ENCODE data around the gene DDIT4L. TPM values are rescaled to one million over a fixed set of nuclear protein-coding genes. Genes with fewer than 3 reads are reported as not detected.

DDIT4L gene
- total and polyA plus RNA-seq, 2 of the 13 experiments (the other 11 are each of a cell fraction or from before 2014, with no cell fraction given), result not detected

GRCh38 chr4:100174985-100175383, 15.3 kb downstream of the DDIT4L start:
- H3K79me2 ChIP-seq (ENCODE audit: insufficient read depth, low read length), result no peaks in the 10 kb centered on the region
- H3K9ac ChIP-seq (ENCODE audit: insufficient read depth, low read depth, low read length), result no peak overlapping the region
- no peak overlapping the region for H3K27ac ChIP-seq (ENCODE audit: extremely low read length, insufficient read depth, low read length)
- BruUV-seq (replicated peaks), result no TSS peak
- H2AFZ ChIP-seq (ENCODE audit: low read length), result no peak overlapping the region
- ChIA-PET CTCF (ENCODE audit: low intra/inter-chr PET ratio, low total read pairs) (no interaction called here), POLR2A (no interaction called here)
- TF ChIP-seq HOXA7 (CRISPR knock-in tag; IDR thresholded peaks at IDR 0.05) (no peak), TRIM24 (CRISPR knock-in tag; IDR thresholded peaks at IDR 0.05) (no peak), ZNF282 (IDR thresholded peaks at IDR 0.05; ENCODE audit: partially characterized antibody) (no peak), REXO4 (CRISPR knock-in tag; IDR thresholded peaks at IDR 0.05; ENCODE audit: borderline replicate concordance) (no peak), LBX2 (CRISPR knock-in tag; IDR thresholded peaks at IDR 0.05; ENCODE audit: borderline replicate concordance) (no peak), HNRNPH1 (optimal IDR thresholded peaks at IDR 0.05; ENCODE audit: low read depth, low read length) (no peak), ZNF788 (CRISPR knock-in tag; IDR thresholded peaks at IDR 0.05; ENCODE audit: borderline replicate concordance) (no peak)
- no peak for ATAC-seq
- no peaks in the 10 kb centered on the region for H3K4me1 ChIP-seq (ENCODE audit: insufficient read depth, low read length)
- in situ Hi-C loops (cut with HindIII; ENCODE audit: extremely low pct_ligation_motif_present, low pct_unique_long_range_greater_than_20kb) (no loop called here), intact Hi-C loops (cut with micrococcal nuclease; ENCODE audit: unreplicated experiment) (no loop called here)
- no peak overlapping the region for H3K4me3 ChIP-seq (replicated peaks in 1 of 3; ENCODE audit: insufficient read depth in 1 of 3, low read depth in 2 of 3, low read length in 3 of 3)
- no peak overlapping the region for H3K4me2 ChIP-seq (ENCODE audit: low read depth, low read length)
- 0% methylated on average over 2 of the region's 3 CpGs for WGBS (ENCODE audit: low lambda C conversion rate)
- no peaks in the 10 kb centered on the region; a peak in 1 of 5 replicates for H3K27me3 ChIP-seq (ENCODE audit: control insufficient read depth in 1 of 2, insufficient read depth in 2 of 2, low read length in 2 of 2)
- H3K9me3 ChIP-seq (ENCODE audit: low read length), result no peaks in the 10 kb centered on the region
- no peak for DNase-seq (ENCODE audit: low spot score)
- no peaks in the 10 kb centered on the region for H3K36me3 ChIP-seq (replicated peaks in 1 of 2; ENCODE audit: control insufficient read depth in 1 of 2, insufficient read depth in 2 of 2, low read length in 2 of 2)
- H4K20me1 ChIP-seq (ENCODE audit: insufficient read depth, low read length), result no peaks in the 10 kb centered on the region
- no peak for FAIRE-seq

- H3K79me2 ChIP-seq (ENCODE audit: insufficient read depth, low read length), result no peaks in the 10 kb centered on the region
- no peaks in the 10 kb centered on the region; a peak in 1 of 5 replicates for H3K27me3 ChIP-seq (ENCODE audit: control insufficient read depth in 1 of 2, insufficient read depth in 2 of 2, low read length in 2 of 2)
- no peak overlapping the region for H3K4me2 ChIP-seq (ENCODE audit: low read depth, low read length)
- FAIRE-seq (no peak), DNase-seq (ENCODE audit: low spot score) (no peak), ATAC-seq (no peak)
- intact Hi-C loops (cut with micrococcal nuclease; ENCODE audit: unreplicated experiment) (no loop called here), in situ Hi-C loops (cut with HindIII; ENCODE audit: extremely low pct_ligation_motif_present, low pct_unique_long_range_greater_than_20kb) (no loop called here)
- no peaks in the 10 kb centered on the region for H3K36me3 ChIP-seq (replicated peaks in 1 of 2; ENCODE audit: control insufficient read depth in 1 of 2, insufficient read depth in 2 of 2, low read length in 2 of 2)
- BruUV-seq (replicated peaks), result no TSS peak
- no peaks in the 10 kb centered on the region for H3K9me3 ChIP-seq (ENCODE audit: low read length)
- H4K20me1 ChIP-seq (ENCODE audit: insufficient read depth, low read length), result no peaks in the 10 kb centered on the region
- ChIA-PET CTCF (ENCODE audit: low intra/inter-chr PET ratio, low total read pairs) (no interaction called here), POLR2A (no interaction called here)
- no peak overlapping the region for H3K4me3 ChIP-seq (replicated peaks in 1 of 3; ENCODE audit: insufficient read depth in 1 of 3, low read depth in 2 of 3, low read length in 3 of 3)
- no peak overlapping the region for H3K9ac ChIP-seq (ENCODE audit: insufficient read depth, low read depth, low read length)
- no peaks in the 10 kb centered on the region for H3K4me1 ChIP-seq (ENCODE audit: insufficient read depth, low read length)
- no peak overlapping the region for H3K27ac ChIP-seq (ENCODE audit: extremely low read length, insufficient read depth, low read length)
- WGBS (ENCODE audit: low lambda C conversion rate), result 0% methylated on average over 3 of the region's 3 CpGs
- H2AFZ ChIP-seq (ENCODE audit: low read length), result no peak overlapping the region
- TF ChIP-seq NPAS2 (CRISPR knock-in tag; IDR thresholded peaks at IDR 0.05; ENCODE audit: borderline replicate concordance), result no peak
- no peak for TF ChIP-seq POLR2G (IDR thresholded peaks at IDR 0.05; ENCODE audit: low read depth, low read length)
- no peak for TF ChIP-seq RBAK (CRISPR knock-in tag; IDR thresholded peaks at IDR 0.05)
- TF ChIP-seq ZSCAN21 (CRISPR knock-in tag; IDR thresholded peaks at IDR 0.05; ENCODE audit: borderline replicate concordance), result no peak
- no peak for TF ChIP-seq MYNN (CRISPR knock-in tag; IDR thresholded peaks at IDR 0.05; ENCODE audit: low read depth)
- TF ChIP-seq ARNTL (CRISPR knock-in tag; IDR thresholded peaks at IDR 0.05), result no peak
- no peak for TF ChIP-seq ZNF441 (CRISPR knock-in tag; IDR thresholded peaks at IDR 0.05; ENCODE audit: borderline replicate concordance)
- no peak for TF ChIP-seq NFATC3 (CRISPR knock-in tag; IDR thresholded peaks at IDR 0.05)
- no peak for TF ChIP-seq MLXIP (CRISPR knock-in tag; IDR thresholded peaks at IDR 0.05; ENCODE audit: borderline replicate concordance)
- TF ChIP-seq ATF7-NPFF (CRISPR knock-in tag; IDR thresholded peaks at IDR 0.05; ENCODE audit: low read depth), result no peak
- no peak for TF ChIP-seq ZMYM4 (CRISPR knock-in tag; IDR thresholded peaks at IDR 0.05)
Measured at GRCh38 chr4:100170986-100171385, 19.3 kb downstream of the DDIT4L start.
